ENCODE measurements around the gene GPR68.
"Not testable (repeated sequence)": the region's sequence is repeated elsewhere in the genome, so short reads cannot be mapped to it uniquely, and the experiment has no call there.

GPR68 gene

DNA sequence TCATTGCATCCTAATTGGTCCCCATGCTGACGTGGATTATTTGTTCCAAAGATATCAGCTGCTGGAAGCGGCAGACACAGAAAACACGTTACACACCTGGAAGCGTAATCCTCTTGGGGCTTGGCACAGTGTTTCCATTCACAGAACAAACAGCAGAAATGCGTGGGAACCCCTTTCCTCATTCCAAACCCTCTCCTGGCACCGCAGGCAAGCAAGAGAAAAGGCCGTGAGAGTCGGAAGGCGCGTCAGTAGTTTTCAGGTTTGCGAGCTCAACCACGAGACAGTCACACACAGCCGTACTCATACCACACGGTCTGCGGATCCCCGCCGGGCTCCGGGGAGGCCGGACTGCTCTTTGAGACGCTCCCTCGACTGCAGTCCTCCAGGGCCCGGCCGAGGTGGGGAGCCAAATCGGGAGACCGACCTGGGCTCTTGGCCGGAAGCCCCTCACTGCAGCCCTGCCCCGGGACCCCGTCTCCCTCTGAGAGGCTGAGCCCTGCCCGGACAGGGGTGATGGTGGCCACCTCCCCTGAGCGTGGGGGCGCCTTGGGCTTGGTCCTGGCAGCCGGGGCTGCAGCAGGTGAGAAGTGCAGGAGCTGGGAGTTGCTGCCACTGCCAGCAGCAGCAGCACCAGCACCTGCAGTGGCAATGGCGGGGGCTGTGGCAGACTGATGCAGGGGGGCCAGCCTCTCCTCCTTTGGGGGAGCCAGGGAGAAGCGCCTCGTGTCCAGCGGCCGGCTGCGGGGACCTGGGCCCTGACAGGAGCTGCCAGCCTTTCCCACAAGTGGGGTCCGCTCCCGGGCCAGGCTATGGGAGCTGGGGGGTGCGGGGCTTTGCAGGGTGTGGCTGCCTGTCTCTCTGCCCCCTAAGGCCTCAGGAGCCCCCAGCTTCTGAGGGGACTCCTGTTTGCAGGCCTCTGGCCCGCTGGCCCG, 28.1 kb upstream of the GPR68 start:
- DNase-seq, result no peak

DNA sequence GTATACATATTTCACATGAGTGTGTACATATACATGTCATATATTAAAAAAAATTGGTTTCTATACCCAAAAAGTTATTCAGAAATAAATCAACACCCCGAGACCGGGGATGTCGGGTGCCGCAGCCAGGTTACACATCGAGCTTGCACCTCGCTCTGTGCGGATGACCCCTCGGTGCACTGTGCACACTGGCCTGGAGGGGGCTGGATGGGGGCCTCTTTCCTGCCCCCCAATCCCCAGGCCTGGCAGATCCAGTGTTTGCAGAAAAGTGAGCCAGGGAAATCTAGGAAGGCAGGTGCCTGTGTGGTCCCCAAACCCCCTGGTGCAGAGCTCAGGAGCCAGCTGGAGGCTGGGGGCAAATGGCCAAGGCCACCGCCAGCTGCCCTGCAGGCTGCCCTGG, 27.1 kb upstream of the GPR68 start:
- no peak for DNase-seq

DNA sequence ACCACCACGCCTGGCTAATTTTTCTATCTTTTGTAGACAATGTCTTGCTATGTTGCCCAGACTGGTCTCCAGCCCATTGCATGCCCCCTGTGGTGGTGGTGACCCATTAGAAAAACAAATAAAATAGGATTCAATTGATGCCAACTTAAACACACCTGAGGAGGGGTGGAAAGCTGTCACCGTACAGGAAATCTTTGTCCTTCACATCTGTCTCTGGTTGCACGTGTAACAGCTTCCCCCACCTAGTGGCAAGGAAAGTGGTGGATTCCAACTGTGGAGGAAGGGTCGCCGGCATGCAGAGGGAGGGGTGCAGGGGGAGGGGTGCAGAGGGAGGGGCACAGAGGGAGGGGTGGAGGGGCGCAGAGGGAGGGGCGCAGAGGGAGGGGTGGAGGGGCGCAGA, 26.1 kb upstream of the GPR68 start:
- DNase-seq, result no peak

DNA sequence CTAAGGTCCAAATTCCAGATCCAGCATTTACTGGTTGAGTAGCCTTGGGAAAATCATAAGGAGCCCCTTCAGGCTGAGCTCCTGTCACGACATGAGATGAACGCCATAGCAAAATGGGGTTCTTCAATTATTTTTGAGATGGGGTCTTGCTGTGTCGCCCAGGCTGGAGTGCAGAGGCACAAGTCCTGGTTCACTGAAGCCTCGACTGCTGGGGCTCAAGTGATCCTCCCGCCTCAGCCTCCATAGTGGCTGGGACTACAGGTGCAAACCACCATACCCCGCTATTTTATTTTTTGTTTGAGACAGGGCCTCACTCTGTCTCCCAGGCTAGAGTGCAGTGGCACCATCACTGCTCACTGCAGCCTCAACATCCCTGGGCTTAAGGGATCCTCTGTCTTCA, 25.7 kb upstream of the GPR68 start:
- no peak for DNase-seq

DNA sequence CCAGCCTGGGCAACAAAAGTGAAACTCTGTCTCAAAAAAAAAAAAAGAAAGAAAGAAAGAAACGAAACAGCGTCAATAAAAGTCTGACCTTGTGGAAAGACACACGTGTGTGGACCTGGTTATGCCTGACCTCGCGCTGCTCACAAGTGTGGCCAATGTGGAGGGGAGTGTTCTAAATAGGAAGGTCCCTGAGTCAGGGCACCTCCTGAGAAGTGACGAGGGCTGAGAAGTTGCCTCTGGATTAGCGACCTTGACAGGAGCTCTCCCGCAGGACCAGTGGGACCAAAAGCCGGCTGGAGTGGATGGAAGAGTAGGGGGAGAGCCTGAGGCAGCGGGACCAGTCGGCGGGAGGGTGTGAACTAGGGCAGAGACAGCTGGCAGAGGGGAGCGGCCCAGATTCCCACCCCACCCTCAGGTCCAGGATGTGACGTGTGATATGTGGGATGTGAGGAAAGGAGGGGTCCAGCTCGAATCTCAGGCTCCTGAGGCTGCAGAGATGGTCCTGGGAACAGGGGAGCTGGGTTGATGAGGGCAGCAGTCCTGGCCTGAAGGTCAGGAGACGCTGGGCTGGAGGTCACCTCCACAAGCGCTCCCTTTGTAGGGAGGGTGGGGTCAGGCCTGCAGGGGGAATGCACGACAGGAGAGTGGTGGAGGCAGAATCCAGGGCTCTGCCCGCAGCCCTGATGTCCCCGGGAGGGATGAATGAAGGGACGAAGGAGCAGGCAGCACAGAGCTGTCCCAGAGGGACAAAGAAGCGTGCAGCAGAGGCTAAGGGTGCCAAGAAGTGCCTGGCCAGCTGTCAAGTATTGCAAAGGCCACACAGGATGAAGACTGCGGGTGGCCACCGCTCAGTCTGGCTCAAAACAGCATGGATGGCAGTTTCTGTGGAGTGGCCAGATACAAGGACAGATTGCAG, 24.8 kb upstream of the GPR68 start:
- no peak for DNase-seq

DNA sequence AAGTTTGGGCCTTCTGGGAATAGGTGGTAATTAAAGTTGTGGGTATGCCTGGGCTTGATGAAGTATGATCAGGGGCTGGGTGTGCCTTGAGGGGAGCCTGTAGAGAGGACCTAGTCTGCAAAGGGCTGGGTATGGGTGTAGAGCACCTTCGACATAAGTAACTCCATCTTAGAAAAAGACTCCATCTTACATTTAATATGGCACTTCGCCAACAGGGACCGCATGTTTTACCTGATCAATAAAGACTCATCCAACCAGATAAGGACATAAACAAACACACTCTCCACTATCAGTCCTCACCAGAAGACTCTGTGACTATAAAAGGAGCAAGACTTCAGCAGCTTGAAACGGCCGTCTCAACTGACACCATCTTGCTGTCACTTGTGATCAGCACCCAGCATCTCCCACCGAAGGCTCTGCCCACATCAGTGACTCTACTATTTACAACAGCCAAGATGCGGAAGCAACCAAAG, 23.5 kb upstream of the GPR68 start:
- no peak for DNase-seq

DNA sequence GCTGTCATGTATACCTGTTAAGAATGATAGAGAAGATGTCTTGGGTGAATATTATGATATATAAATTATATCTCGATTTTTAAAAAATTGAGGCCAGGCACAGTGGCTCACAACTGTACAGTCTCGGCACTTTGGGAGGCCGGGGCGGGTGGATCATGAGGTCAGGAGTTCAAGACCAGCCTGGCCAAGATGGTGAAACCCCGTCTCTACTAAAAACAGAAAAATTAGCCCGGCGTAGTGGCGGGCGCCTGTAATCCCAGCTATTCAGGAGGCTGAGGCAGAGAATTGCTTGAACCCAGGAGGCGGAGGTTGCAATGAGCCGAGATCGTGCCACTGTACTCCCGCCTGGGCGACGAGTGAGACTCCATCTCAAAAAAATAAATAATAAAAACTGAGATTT, 21.8 kb upstream of the GPR68 start:
- DNase-seq, result not testable (repeated sequence)

DNA sequence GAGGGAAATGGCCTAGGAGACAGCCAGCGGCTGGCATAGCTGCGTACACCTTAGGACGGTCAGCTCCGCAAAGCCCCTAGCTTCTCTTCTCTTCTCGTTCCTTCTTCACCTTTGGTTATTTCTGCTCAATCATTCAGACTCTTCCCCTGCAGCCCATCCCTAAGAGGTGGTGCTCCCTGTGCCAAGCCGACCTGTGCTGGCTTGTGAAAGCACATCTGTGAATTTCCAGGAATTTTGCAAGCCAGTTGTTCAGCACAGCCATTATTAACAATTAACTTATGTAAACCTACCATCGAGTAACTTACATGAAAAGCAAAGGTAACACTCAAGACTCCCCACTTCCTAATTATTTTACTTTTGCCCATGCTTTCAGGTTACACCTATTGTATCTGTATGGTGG, 20.9 kb upstream of the GPR68 start:
- DNase-seq, result no peak

DNA sequence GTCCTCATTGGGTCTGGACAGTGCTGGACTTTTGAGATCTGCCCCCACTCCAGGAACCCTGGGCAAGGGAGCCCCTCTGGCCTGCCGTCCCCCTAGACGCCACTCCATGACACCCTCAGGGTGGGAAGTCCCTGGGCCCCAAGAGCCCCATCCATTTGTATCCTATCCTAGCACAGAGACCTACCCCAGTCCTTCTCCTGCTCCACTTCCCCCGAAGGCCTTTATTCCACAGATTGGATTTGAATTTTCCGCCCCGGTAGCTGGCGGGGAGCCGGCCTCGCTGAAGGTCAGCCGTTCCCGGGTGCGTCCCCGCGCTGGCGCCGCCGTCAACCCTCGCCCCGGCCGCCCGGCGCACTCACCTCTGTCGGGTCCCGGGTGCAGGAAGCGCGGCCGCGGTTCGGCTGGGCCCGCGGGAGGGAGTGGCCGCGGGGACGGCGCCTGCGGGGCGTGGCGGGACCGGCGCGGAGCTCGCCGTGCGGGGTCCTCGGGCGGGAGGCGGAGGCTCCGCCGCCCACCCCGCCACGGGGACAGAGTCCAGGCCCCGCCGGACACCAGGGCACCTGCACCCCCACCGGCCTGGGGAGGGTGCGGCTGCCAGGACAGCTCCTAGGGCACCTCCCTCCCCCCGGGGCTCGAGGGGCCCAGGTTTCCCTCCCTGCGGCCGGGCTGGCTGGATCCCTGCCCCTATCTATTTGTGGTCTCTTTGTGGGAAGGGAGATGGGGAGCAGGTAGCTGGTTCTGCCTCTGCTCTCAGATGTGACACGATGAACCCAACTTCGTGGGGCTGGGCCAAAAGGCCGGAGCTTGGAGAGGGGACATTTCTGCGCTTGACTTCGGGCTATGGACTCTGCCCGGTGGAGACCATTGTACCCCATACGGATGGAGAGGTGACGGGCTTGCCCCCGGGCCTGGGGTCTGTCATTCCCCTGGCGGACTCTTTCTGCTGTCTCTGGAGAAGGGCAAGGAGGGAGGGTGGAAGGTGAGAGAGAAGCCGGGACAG, 19.9 kb upstream of the GPR68 start:
- no peak for DNase-seq

DNA sequence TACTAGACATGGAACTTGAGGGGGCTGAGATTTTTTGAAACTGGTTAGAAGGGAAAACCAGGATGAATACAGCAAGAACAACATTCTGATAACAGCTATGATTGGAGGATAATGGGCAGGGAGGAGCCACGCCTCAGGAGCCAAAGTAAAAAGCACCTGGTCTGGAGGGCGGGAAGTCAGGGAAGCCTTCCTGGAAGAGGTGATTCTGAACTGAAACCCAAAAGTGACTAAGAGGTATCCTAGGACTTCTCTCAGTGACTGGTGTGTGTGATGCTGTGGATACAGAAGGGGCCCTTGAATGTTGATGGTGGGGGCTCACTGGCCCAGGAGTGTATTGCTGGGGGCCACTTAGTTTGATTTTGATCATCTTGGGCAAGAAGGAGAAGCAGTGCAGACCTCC, 18.8 kb upstream of the GPR68 start:
- DNase-seq, result no peak

DNA sequence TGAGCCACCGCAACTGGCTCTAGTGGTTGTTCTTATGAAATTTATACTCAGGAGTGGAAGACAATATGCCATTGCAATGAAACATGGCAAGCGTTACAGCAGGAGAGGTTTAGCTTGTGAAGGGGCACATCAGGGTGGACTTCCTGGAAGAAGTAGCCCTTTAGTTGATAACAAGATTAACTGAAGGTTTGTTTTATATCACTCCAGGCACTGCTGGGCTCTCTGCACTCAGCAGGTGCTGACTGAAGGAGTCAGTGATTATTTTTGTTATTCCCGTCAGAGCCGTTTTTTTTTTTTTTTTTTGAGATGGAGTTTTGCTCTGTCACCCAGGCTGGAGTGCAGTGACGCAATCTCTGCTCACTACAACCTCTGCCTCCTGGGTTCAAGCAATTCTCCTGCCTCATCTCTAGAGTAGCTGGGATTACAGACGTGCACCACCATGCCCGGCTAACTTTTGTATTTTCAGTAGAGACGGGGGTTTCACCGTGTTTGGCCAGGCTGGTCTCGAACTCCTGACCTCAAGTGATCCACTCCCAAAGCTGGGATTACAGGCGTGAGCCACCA, 17.6 kb upstream of the GPR68 start:
- no peak for DNase-seq

DNA sequence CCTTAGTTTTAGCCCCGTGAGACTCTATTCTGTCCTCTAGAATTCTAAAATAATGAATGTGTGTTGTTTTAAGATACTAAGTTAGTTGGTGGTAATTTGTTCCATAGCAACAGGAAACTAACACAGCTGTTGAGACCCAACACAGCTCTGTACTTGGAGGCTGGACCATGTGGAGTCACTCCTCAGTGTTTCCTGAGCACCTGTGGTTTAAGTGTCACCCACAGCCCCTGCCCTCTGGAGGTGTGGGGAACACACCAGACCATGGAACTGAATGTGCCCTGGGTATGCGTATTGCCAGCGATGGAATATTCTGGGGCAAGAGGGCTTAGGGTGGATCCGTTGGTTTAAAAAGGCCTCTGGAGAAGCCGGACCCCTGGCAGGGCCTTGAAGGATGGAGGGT, 16.6 kb upstream of the GPR68 start:
- no peak for DNase-seq

DNA sequence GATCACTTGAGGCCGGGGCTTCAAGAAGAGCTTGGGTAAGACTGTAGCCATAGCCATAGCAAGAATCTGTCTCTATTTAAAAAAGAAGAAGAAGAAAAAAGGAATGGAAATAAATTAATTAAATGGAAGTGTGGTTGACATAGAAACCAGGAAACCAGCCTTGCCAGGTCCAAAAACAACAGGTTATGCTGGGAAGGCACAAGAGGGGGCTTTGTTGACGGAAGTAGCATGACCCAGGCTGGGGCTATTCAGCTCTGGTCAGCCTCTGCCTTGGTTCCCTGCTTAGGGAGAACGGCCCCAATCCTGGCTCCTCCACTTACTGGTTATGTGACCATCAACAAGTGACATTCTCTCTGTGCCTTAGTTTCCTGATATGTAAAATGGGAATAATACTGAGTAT, 14.4 kb upstream of the GPR68 start:
- no peak for DNase-seq

DNA sequence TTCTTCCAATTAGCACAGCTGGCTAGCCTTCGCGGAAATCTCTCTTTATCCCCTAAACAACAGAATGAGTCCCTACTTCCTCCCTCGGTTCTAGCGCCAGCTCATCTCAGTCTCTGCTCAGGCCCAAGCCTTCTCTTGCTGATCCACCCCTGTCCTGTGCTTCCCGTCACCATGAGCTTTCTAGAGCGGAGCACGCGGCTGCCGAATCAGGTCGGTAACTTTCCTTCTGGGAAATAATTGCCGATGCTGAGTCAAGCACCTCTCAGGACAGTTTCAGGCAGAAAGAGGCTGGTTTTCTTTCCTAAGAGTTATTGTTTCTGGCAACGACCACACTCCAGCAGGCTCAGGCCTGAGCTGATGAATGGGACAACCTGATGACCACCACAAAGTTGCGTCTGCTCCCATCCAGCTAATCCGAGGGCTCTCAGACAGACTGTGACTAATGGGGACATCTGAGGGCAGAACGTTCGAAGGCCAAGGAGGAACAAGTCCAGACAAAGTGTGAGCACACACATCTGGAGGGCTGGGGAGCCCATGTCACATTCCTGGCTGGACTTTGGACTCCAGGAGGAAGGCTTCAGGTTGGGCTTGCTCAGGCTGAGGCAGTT, 13.6 kb upstream of the GPR68 start:
- no peak for DNase-seq

DNA sequence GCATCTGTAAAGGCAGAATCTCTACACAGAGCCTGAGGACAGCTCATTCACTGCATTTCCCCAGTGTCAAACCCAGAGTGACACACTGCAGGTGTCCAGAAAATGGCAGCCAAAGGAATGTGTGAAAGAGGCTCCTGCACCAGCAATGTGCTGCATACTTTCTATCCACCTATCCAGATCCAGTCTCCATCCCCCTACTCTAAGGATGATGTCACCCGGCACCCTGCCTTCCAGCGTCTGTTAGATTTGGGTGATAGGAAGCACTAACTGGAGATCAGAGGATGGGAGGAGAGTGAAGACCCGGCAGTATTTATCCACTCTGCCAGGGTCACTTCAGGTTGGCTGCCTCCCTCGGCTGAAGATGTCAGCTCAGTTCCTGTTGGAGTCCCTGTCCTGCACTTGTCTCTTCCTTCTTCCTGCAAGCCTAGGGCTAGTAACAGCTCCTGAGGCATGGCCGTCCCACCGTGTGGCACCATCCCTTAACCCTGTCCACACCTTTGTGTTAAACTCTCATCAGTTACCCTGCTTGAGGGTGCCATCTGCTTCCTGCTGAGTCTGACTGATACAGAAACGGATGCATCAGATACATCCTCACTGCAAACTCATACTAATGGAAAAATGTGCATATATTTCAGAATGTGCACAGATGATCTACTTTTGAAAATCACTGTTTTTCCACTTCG, 13.0 kb upstream of the GPR68 start:
- no peak for DNase-seq

DNA sequence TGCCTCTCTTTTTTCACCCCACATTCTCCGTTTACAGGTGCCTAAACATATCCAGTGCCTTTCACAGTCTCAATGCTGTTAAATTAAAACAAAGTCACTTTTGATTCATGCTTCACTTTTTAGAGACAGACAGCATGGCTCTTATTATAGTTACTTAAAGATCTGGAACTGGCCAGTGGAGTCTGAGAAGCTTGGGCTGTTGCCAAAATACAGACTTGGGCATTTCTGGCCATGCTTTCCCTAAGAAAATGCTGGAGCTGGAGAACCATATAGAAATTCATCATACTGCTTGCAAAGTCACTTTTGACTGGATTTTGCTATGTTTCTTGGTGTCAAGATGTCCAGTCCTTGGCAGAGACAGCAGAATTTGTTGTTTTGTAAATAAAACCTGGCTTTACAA, 12.2 kb upstream of the GPR68 start:
- no peak for DNase-seq

DNA sequence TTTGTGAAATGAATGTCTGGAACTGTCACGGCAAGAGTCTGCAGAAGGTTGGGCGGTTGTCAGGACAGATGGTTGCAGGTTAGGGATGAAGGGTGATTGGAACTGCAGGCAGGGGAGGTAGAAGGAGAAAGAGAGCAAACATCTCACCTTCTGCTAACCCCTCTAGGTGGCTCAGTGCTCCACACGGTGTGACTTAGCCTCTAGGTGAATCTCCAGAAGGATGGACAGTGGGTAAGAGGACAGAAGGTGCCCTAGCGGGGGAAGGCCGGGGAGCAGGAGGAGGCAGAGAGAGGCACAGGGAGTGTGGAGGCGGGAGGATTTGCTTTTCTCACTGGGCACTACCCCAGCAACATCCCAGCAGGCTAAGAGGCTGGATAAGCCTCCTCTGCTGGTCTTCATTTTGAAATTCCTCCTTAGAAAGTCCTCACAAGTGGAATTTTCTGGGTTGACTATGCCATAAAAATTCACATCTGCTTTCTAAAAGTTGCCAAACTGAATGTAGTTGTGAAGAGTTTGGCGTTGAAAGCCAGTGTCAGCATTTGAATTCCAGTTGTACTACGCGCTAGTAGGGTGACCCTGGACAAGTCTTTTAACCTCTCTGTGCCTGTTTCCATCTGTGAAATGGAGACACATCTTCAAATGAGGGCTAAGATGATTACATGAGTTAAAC, 10.7 kb upstream of the GPR68 start:
- DNase-seq, result no peak

DNA sequence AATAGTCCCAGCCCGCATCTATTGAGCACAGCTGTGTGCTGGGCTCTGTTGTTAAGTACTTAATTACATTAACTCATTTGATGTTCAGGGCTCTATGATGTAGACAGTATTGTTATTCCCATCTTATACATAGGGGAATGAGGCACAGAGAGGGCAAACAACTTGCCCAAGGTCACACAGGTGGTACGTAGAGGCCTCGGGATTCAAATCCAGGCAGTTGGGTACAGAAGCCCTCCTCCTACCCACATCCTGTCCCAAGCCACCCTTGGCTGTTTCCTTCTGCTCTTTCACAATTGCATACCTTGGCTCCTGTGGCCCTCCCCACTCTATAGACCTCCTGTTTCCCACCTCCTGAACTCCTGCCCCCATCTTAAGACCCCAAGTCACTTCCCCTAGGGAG, 10.0 kb upstream of the GPR68 start:
- DNase-seq, result no peak

DNA sequence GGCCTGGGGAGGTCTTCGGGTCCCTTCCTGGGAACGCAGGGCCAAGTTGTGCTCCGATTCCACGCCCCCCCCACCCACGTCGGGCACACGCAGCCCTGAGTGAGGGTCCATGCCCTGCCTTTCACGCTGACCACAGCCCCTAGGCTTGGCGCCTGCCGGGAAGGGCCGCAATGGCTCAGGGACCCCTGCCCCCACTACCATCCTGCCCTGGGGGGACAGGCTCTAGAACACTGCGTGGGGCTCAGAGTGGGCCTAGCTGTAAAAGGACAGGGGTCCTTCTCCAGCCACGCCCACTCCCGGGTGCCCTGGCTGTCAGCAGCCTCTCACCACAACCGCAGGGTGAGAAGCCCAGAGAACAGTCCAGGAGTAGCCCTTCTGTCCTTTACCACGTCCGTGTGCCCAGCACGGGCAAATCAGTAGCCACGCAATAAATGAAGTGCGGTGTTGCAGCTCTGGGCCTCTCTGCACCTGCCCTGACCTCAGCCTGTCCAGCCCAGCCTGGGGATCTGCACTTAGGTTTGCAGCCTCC, 9.4 kb upstream of the GPR68 start:
- no peak for DNase-seq

Data from GF-D8 (cell line).